ENCODE results near the gene ALS2CL. TPM values are rescaled to one million over a fixed set of nuclear protein-coding genes. Genes with fewer than 3 reads are reported as not detected.

Gene ALS2CL
- total and polyA plus RNA-seq, 12 donors: 15.6 to 102 (median 21.6) TPM

GRCh38 chr3:46674031-46674845, 19.2 kb downstream of the ALS2CL start:
- no peak for TF ChIP-seq CTCF (IDR thresholded peaks at IDR 0.05)
- Histone ChIP-seq H3K27me3 (no peaks in the 10 kb centered on the region), H3K4me3 (no peak overlapping the region), H3K4me1 (peaks cover 2 to 25% (median 20%) of the 10 kb centered on the region in 9 donors), H3K9me3 (no peaks in the 10 kb centered on the region), H3K36me3 (peaks cover 0 to 79% (median 11%) of the 10 kb centered on the region in 9 donors), H3K27ac (no peak overlapping the region)
- DNase-seq: no peak
- 95% methylated on average over 12 of the region's 12 CpGs for WGBS, 2 donors
- no peak for ATAC-seq
- intact Hi-C loops (cut with DNase I): no loop called here

GRCh38 chr3:46673151-46674030, 20.1 kb downstream of the ALS2CL start:
- H3K36me3 ChIP-seq: peaks cover 0 to 73% (median 11%) of the 10 kb centered on the region in 9 donors
- no peak for DNase-seq

GRCh38 chr3:46672349-46672695, 21.2 kb downstream of the ALS2CL start:
- H3K4me3 ChIP-seq: no peak overlapping the region
- 92% methylated on average over 6 of the region's 6 CpGs for WGBS, 2 donors
- no peak for TF ChIP-seq CTCF (IDR thresholded peaks at IDR 0.05)
- DNase-seq (no peak), ATAC-seq (no peak)
- intact Hi-C loops (cut with DNase I): no loop called here
- H3K9me3 ChIP-seq: no peaks in the 10 kb centered on the region
- H3K27me3 ChIP-seq: no peaks in the 10 kb centered on the region
- H3K36me3 ChIP-seq: peaks cover 0 to 69% (median 5%) of the 10 kb centered on the region in 9 donors
- no peak overlapping the region for H3K27ac ChIP-seq
- peaks cover 2 to 35% (median 16%) of the 10 kb centered on the region in 9 donors for H3K4me1 ChIP-seq

More at GRCh38 chr3:46673151-46674030, 20.1 kb downstream of the ALS2CL start:
- ATAC-seq: no peak
- intact Hi-C loops (cut with DNase I): no loop called here
- Histone ChIP-seq H3K4me1 (peaks cover 2 to 27% (median 20%) of the 10 kb centered on the region in 9 donors), H3K27me3 (no peaks in the 10 kb centered on the region), H3K4me3 (no peak overlapping the region), H3K27ac (no peak overlapping the region), H3K9me3 (no peaks in the 10 kb centered on the region)
- TF ChIP-seq CTCF (IDR thresholded peaks at IDR 0.05): no peak
- 91% methylated on average over 10 of the region's 10 CpGs for WGBS, 2 donors

- intact Hi-C loops (cut with DNase I): no loop called here
- Histone ChIP-seq H3K27me3 (no peaks in the 10 kb centered on the region), H3K4me1 (peaks cover 2 to 35% (median 16%) of the 10 kb centered on the region in 9 donors), H3K9me3 (no peaks in the 10 kb centered on the region), H3K27ac (no peak overlapping the region), H3K4me3 (no peak overlapping the region), H3K36me3 (peaks cover 0 to 69% (median 5%) of the 10 kb centered on the region in 9 donors)
- ATAC-seq (no peak), DNase-seq (peak in 1 of 2 donors; percentile 8)
- 94 to 95% methylated on average over 25 of the region's 25 CpGs for WGBS, 2 donors
- TF ChIP-seq CTCF (IDR thresholded peaks at IDR 0.05): no peak
These were observed 21.7 kb downstream of the ALS2CL start for GRCh38 chr3:46671541-46672348.

Measured in heart right ventricle (tissue), 16 donors.